ENCODE data around the gene KLC1. TPM values are rescaled to one million over a fixed set of nuclear protein-coding genes. Genes with fewer than 3 reads are reported as not detected.

The KLC1 gene
- total and polyA plus RNA-seq, 2 of the 8 experiments (the other 6 are each of a cell fraction or from before 2014, with no cell fraction given): 84.6 to 134 TPM

GRCh38 chr14:103735815-103736545, 107.0 kb downstream of the KLC1 start:
- Histone ChIP-seq H3K9me3 (ENCODE audit: insufficient read depth in 2 of 2, low read depth in 1 of 2, low read length in 1 of 2) (no peaks in the 10 kb centered on the region), H3K4ac (replicated peaks; ENCODE audit: insufficient read length, low read depth, low read length) (no peak overlapping the region), H3K18ac (ENCODE audit: extremely low read depth, low read length) (no peak overlapping the region), H3K36me3 (ENCODE audit: control insufficient read depth in 2 of 4, insufficient read depth in 4 of 4, low read length in 3 of 4) (peaks cover 0 to 6% (median 2%) of the 10 kb centered on the region in 4 experiments; a peak in 4 of 8 replicates), H3K27ac (ENCODE audit: low read depth, low read length) (no peak overlapping the region), H3K23ac (ENCODE audit: insufficient read length) (no peak overlapping the region), H2BK12ac (ENCODE audit: low read depth, low read length) (no peak overlapping the region), H3K4me2 (ENCODE audit: insufficient read depth in 1 of 2, low read depth in 2 of 2, low read length in 2 of 2) (no peak overlapping the region), H3K23me2 (ENCODE audit: low read depth, low read length) (no peaks in the 10 kb centered on the region), H2BK120ac (replicated peaks; ENCODE audit: low read depth, low read length) (no peak overlapping the region), H3K56ac (replicated peaks; ENCODE audit: insufficient read length, low read depth, low read length) (no peak overlapping the region), H4K8ac (ENCODE audit: extremely low read depth, insufficient read depth, low read length) (no peak overlapping the region), H2BK20ac (ENCODE audit: low read length) (no peak overlapping the region), H2AK5ac (ENCODE audit: low read depth, low read length) (no peak overlapping the region), H3K14ac (ENCODE audit: insufficient read length) (no peak overlapping the region), H3K4me3 (ENCODE audit: extremely low read depth in 1 of 4, insufficient read depth in 2 of 4, low read depth in 3 of 4, low read length in 4 of 4) (no peak overlapping the region), H4K20me1 (replicated peaks in 1 of 2; ENCODE audit: control insufficient read depth in 1 of 2, insufficient read depth in 2 of 2, low read length in 2 of 2) (peaks cover 2 to 11% of the 10 kb centered on the region in 2 experiments), H3K79me2 (ENCODE audit: control insufficient read depth in 1 of 2, insufficient read depth in 2 of 2, low read length in 2 of 2) (no peaks in the 10 kb centered on the region), H3K4me1 (replicated peaks in 1 of 4; ENCODE audit: control insufficient read depth in 3 of 4, insufficient read depth in 4 of 4, low read length in 3 of 4) (peaks cover 0 to 3% (median under 1%) of the 10 kb centered on the region in 4 experiments; a peak in 3 of 7 replicates), H2AFZ (ENCODE audit: low read length) (no peak overlapping the region), H4K91ac (replicated peaks; ENCODE audit: insufficient read length, low read length) (no peak overlapping the region), H2BK15ac (ENCODE audit: low read length) (no peak overlapping the region), H3K27me3 (replicated peaks in 1 of 4; ENCODE audit: control insufficient read depth in 3 of 4, extremely low read depth in 1 of 4, insufficient read depth in 3 of 4, low read length in 3 of 4) (no peaks in the 10 kb centered on the region), H3K79me1 (ENCODE audit: low read depth, low read length) (no peaks in the 10 kb centered on the region), H4K5ac (ENCODE audit: insufficient read length, low read depth, low read length) (no peak overlapping the region), H3K9ac (replicated peaks in 1 of 4; ENCODE audit: extremely low read depth in 1 of 4, low read depth in 3 of 4, low read length in 3 of 4) (no peak overlapping the region), H2BK5ac (ENCODE audit: low read depth, low read length) (0 out of 2 replicates have a peak overlapping the region, but pooled peaks have one; percentile 73)
- POLR2A ChIA-PET (ENCODE audit: partially characterized antibody): interaction anchor here (1.1 to 1.9 kb wide), 6 partner anchors 9 to 51 kb away, joined by 3 to 9 read pairs (median 5); partner anchors contain the start of genes XRCC3 and ZFYVE21
- DNase-seq (ENCODE audit: low read depth in 1 of 2, low spot score in 2 of 2): no peak
- no peak for FAIRE-seq
- CTCF ChIA-PET (ENCODE audit: partially characterized antibody): interaction anchor here (0.5 to 2.5 kb wide), 14 partner anchors 9 to 1554 kb away, joined by 3 to 9 read pairs (median 4); no protein-coding TSS in a partner anchor
- WGBS, 2 experiments (ENCODE audit: extremely low coverage in 1 of 2, insufficient coverage in 1 of 2, insufficient read length in 1 of 2, insufficient replicate concordance in 2 of 2, low coverage in 1 of 2, low lambda C conversion rate in 2 of 2, missing lambda C conversion rate in 1 of 2): 92% methylated on average over 22 of the region's 22 CpGs; no CpG with 5 or more reads in 1 of the 2 experiments
- TF ChIP-seq YY1 (IDR thresholded peaks at IDR 0.05; ENCODE audit: low read depth, low read length) (no peak), TEAD4 (IDR thresholded peaks at IDR 0.05; ENCODE audit: low read depth, low read length) (no peak), FOSL1 (IDR thresholded peaks at IDR 0.05; ENCODE audit: insufficient read depth, low read depth, low read length) (no peak), EGR1 (IDR thresholded peaks at IDR 0.05; ENCODE audit: borderline replicate concordance, low read depth, low read length) (no peak), HDAC2 (IDR thresholded peaks at IDR 0.05; ENCODE audit: borderline replicate concordance in 1 of 2, low read depth in 2 of 2, low read length in 2 of 2) (no peak), ATF3 (IDR thresholded peaks at IDR 0.05; ENCODE audit: insufficient read depth, low read depth, low read length) (no peak), ZNF274 (IDR thresholded peaks at IDR 0.05; ENCODE audit: borderline replicate concordance, extremely low read depth, low read length) (no peak), RXRA (IDR thresholded peaks at IDR 0.05; ENCODE audit: insufficient read depth, low read depth, low read length) (no peak), GTF2F1 (IDR thresholded peaks at IDR 0.05; ENCODE audit: borderline replicate concordance, low read depth, low read length) (no peak)
